ENCODE results near the gene PLK1.
"Not testable (repeated sequence)": the region's sequence is repeated elsewhere in the genome, so short reads cannot be mapped to it uniquely, and the experiment has no call there.

The PLK1 gene

GRCh38 chr16:23678430-23679273 lies at the start of gene PLK1:
TSS of gene PLK1 (plus strand) at chr16:23678889. CDS start at chr16:23678933, 44 bp downstream.
- DNase-seq = peak; percentile 57

- DNase-seq = no peak
Measured at GRCh38 chr16:23629516-23629915, 49.2 kb upstream of the PLK1 start.

GRCh38 chr16:23631874-23632273 lies 46.8 kb upstream of the PLK1 start:
- DNase-seq = not testable (repeated sequence)

GRCh38 chr16:23634461-23635036 lies 44.1 kb upstream of the PLK1 start:
- no peak for DNase-seq

- no peak for DNase-seq
Measured at GRCh38 chr16:23635958-23636357, 42.7 kb upstream of the PLK1 start.

GRCh38 chr16:23640615-23640930 lies 38.1 kb upstream of the PLK1 start:
- no peak for DNase-seq

- peak; percentile 69 for DNase-seq
Measured at GRCh38 chr16:23640931-23641765, 37.5 kb upstream of the PLK1 start, which contains the start of the genes DCTN5 and PALB2. TSS of gene DCTN5 (plus strand) at chr16:23641466. CDS start at chr16:23641543, 77 bp downstream. TSS of gene PALB2 (minus strand) at chr16:23641310. CDS start at chr16:23641157, 153 bp downstream.

GRCh38 chr16:23642246-23642774 lies 36.4 kb upstream of the PLK1 start:
- DNase-seq = no peak

- DNase-seq = no peak
Measured at GRCh38 chr16:23650674-23651416, 27.8 kb upstream of the PLK1 start.

GRCh38 chr16:23651943-23652468 lies 26.7 kb upstream of the PLK1 start:
- DNase-seq = no peak

GRCh38 chr16:23663918-23664317 lies 14.8 kb upstream of the PLK1 start:
- no peak for DNase-seq

- DNase-seq = no peak
Measured at GRCh38 chr16:23666571-23667354, 11.9 kb upstream of the PLK1 start.

GRCh38 chr16:23667355-23667659 lies 11.4 kb upstream of the PLK1 start:
- DNase-seq = no peak

- DNase-seq = no peak
Measured at GRCh38 chr16:23668225-23668624, 10.5 kb upstream of the PLK1 start.

GRCh38 chr16:23668873-23669272 lies 9.8 kb upstream of the PLK1 start:
- no peak for DNase-seq

- DNase-seq = no peak
Measured at GRCh38 chr16:23670137-23670776, 8.4 kb upstream of the PLK1 start.

- DNase-seq = no peak
Measured at GRCh38 chr16:23673971-23674614, 4.6 kb upstream of the PLK1 start.

- DNase-seq = no peak
Measured at GRCh38 chr16:23676924-23677480, 1.7 kb upstream of the PLK1 start.

- DNase-seq = no peak
Measured at GRCh38 chr16:23679274-23679985, 741 bp downstream of the PLK1 start.

GRCh38 chr16:23679986-23680336 lies 1.3 kb downstream of the PLK1 start:
- DNase-seq = no peak

All from activated T-cell treated with anti-CD3 and anti-CD28 coated beads for 4 hours (primary cell).